Keratinocyte (primary cell): ENCODE data around the gene ATL2. TPM values are rescaled to one million over a fixed set of nuclear protein-coding genes. Genes with fewer than 3 reads are reported as not detected.

Source experiments
- DNase-seq: peaks from one replicate; pipeline ENCODE4 v3.0.0-alpha.2; 2011; ENCODE audit warnings: low read depth, missing footprints, low spot score
- FAIRE-seq: peaks from 2 replicates; lab custom pipeline; 2011; peaks lifted over from hg19 to GRCh38; lab: Jason Lieb, UNC
- H2AFZ ChIP-seq: 2 replicates; pipeline ENCODE4 v1.6.0; 2012; ENCODE audit warnings: low read length, control low read depth, inconsistent platforms; ENCODE audit not compliant: control insufficient read depth
- H3K27ac ChIP-seq: 2 replicates; pipeline ENCODE4 v1.5.1; 2011; ENCODE audit warnings: low read length; ENCODE audit not compliant: control insufficient read depth, insufficient read depth
- H3K27me3 ChIP-seq: 3 replicates; pipeline ENCODE4 v1.6.0; 2011; ENCODE audit warnings: low read length; ENCODE audit not compliant: control insufficient read depth, insufficient read depth; ENCODE audit errors: extremely low read depth
- H3K36me3 ChIP-seq, 2 experiments: 2 replicates in 1 of 2; 3 replicates in 1 of 2; pipeline ENCODE4 v1.5.1; 2011; ENCODE audit warnings: low read length in 2 of 2, mild to moderate bottlenecking in 1 of 2; ENCODE audit not compliant: control insufficient read depth in 2 of 2, insufficient read depth in 2 of 2; ENCODE audit errors: extremely low read depth in 1 of 2
- H3K4me1 ChIP-seq: 3 replicates; pipeline ENCODE4 v1.5.1; 2011; ENCODE audit warnings: low read length; ENCODE audit not compliant: control insufficient read depth, insufficient read depth; ENCODE audit errors: extremely low read depth
- H3K4me2 ChIP-seq: 3 replicates; pipeline ENCODE4 v1.6.0; 2011; ENCODE audit warnings: low read depth, low read length; ENCODE audit not compliant: control insufficient read depth, insufficient read depth; ENCODE audit errors: extremely low read depth
- H3K4me3 ChIP-seq, 3 experiments: fragments of 200-600 bp in 1 of 3; sonication (generic) in 1 of 3; 2 replicates in 2 of 3; 3 replicates in 1 of 3; pipeline ENCODE4 v1.5.1; 2011 to 2016; ENCODE audit warnings: low read length in 3 of 3, mild to moderate bottlenecking in 3 of 3, control low read depth in 2 of 3, inconsistent platforms in 1 of 3, low read depth in 1 of 3, mixed read lengths in 1 of 3, mixed run types in 1 of 3, moderate library complexity in 1 of 3; ENCODE audit not compliant: control insufficient read depth in 2 of 3, insufficient read depth in 2 of 3; ENCODE audit errors: extremely low read depth in 1 of 3
- H3K79me2 ChIP-seq: 2 replicates; pipeline ENCODE4 v1.6.0; 2012; ENCODE audit warnings: low read length; ENCODE audit not compliant: control insufficient read depth, insufficient read depth
- H3K9ac ChIP-seq: 3 replicates; pipeline ENCODE4 v1.6.0; 2011; ENCODE audit warnings: low read length; ENCODE audit not compliant: control insufficient read depth, insufficient read depth; ENCODE audit errors: extremely low read depth
- H3K9me1 ChIP-seq: 3 replicates; pipeline ENCODE4 v1.6.0; 2011; ENCODE audit warnings: low read length; ENCODE audit not compliant: control insufficient read depth, insufficient read depth; ENCODE audit errors: extremely low read depth
- H3K9me3 ChIP-seq: 2 replicates; pipeline ENCODE4 v1.5.1; 2012; ENCODE audit warnings: low read depth, low read length; ENCODE audit not compliant: control insufficient read depth
- H4K20me1 ChIP-seq: 3 replicates; pipeline ENCODE4 v1.6.0; 2011; ENCODE audit warnings: low read length; ENCODE audit not compliant: control insufficient read depth, insufficient read depth; ENCODE audit errors: extremely low read depth
- CTCF ChIP-seq, 3 experiments: IDR thresholded peaks in 1 of 3; conservative IDR thresholded peaks in 1 of 3; optimal IDR thresholded peaks in 1 of 3; 2 replicates in 2 of 3; 3 replicates in 1 of 3; pipeline versions ENCODE3 to v1.5.1; 2011; ENCODE audit warnings: low read length in 3 of 3, mild to moderate bottlenecking in 3 of 3, moderate library complexity in 2 of 3, control low read depth in 1 of 3, inconsistent platforms in 1 of 3; ENCODE audit not compliant: insufficient read depth in 2 of 3; ENCODE audit errors: extremely low read depth in 1 of 3
- EZH2 ChIP-seq: IDR thresholded peaks from one replicate; pipeline ENCODE4 v1.6.1; 2012; ENCODE audit warnings: inconsistent platforms, mild to moderate bottlenecking, low read length, moderate library complexity
- dilution Hi-C: fragments of 300-500 bp; cut with MboI; formaldehyde crosslinking; loops from one replicate; pipeline ENCODE4 v1.7.0; 2020; ENCODE audit warnings: low sequenced_read_pairs; ENCODE audit not compliant: extremely low pct_ligation_motif_present
- polyA plus RNA-seq, 5 experiments: library from polyadenylated mRNA; depleted of rRNA in 3 of 5; stranded (reverse) in 3 of 5; stranded (forward) in 1 of 5; unstranded in 1 of 5; fragments of >200 nt; gene quantifications; 1 replicate in 1 of 5; 2 replicates in 3 of 5; 3 replicates in 1 of 5; pipeline versions ENCODE4 v1.2.1 to v1.2.3, GENCODE V29; 2011 to 2012; ENCODE audit warnings: missing spikeins in 2 of 5, low read depth in 1 of 5, low replicate concordance in 1 of 5

The ATL2 gene
- polyA plus RNA-seq, 1 donor (not counting 4 experiments of a cell fraction or from before 2014, with no cell fraction given), result 83.2 TPM

- H3K4me2 ChIP-seq, result no peak overlapping the region
- no peaks in the 10 kb centered on the region for H3K36me3 ChIP-seq
- FAIRE-seq (no peak), DNase-seq (no peak)
- no peak overlapping the region for H3K4me3 ChIP-seq
- H3K9me1 ChIP-seq, result no peaks in the 10 kb centered on the region
- H2AFZ ChIP-seq, result no peak overlapping the region
- H3K9ac ChIP-seq, result no peak overlapping the region
- dilution Hi-C loops, result loop anchor here (25.0 kb wide), 1 partner anchor 290 kb away; no protein-coding TSS in a partner anchor
- no peak for TF ChIP-seq EZH2
- no peak for TF ChIP-seq CTCF (optimal IDR thresholded peaks at IDR 0.05 in 1 of 3, IDR thresholded peaks at IDR 0.05 in 1 of 3, conservative IDR thresholded peaks at IDR 0.05 in 1 of 3; ENCODE audit: extremely low read depth in 1 of 3, insufficient read depth in 2 of 3, low read length in 3 of 3)
- no peaks in the 10 kb centered on the region for H3K9me3 ChIP-seq
- no peak overlapping the region for H3K27ac ChIP-seq
- no peaks in the 10 kb centered on the region for H3K27me3 ChIP-seq
- no peaks in the 10 kb centered on the region for H4K20me1 ChIP-seq
- H3K79me2 ChIP-seq, result no peaks in the 10 kb centered on the region
- no peaks in the 10 kb centered on the region for H3K4me1 ChIP-seq
Observed at GRCh38 chr2:38277245-38278116, 99.6 kb downstream of the ATL2 start.

DNA sequence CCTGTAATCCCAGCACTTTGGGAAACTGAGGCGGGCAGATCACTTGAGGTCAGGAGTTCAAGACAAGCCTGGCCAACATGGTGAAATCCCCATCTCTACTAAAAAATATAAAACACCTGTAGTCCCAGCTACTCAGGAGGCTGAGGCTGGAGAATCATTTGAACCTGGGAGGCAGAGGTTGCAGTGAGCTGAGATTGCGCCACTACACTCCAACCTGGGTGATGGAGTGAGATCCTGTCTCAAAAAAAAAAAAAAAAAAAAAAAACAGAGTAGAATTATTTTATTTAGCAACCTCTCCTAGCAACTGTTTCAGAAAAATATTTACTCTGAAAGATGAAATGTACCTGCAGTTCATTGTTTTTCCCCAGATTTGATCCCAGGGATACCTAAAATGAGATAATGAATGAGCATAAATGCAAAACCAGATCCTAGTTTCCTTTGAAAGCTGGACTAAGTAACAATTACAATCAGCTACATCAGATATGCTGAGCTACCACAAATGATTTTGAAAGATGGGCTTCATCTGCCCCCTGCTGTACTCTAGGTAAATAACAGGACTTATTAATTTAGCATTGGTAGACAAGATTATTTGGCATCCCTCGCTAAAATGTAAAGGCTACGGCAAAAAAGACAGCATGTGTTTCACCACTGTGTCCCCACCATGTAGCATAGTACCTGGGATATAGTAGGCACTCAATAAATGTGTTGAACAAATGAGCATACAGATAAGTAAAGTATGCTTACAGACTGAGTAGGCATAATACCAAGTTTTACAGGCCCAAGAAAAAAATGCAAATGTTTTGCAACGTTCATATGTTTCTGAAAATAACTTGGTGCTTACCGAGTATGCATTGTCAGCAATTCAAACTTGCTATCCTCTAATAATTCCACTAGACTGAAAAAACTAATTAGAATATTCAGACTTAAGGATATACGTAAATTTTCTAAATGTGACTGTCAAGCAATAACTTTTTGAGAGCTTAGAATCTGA, 102.5 kb downstream of the ATL2 start:
- Histone ChIP-seq H3K9me1 (no peaks in the 10 kb centered on the region), H3K27me3 (no peaks in the 10 kb centered on the region), H3K27ac (no peak overlapping the region), H3K9ac (no peak overlapping the region), H3K36me3 (no peaks in the 10 kb centered on the region), H3K4me3 (no peak overlapping the region), H3K4me1 (no peaks in the 10 kb centered on the region), H3K79me2 (no peaks in the 10 kb centered on the region), H4K20me1 (no peaks in the 10 kb centered on the region), H3K9me3 (no peaks in the 10 kb centered on the region), H3K4me2 (no peak overlapping the region), H2AFZ (no peak overlapping the region)
- FAIRE-seq (peak; percentile 49), DNase-seq (no peak)
- TF ChIP-seq CTCF (optimal IDR thresholded peaks at IDR 0.05 in 1 of 3, IDR thresholded peaks at IDR 0.05 in 1 of 3, conservative IDR thresholded peaks at IDR 0.05 in 1 of 3; ENCODE audit: extremely low read depth in 1 of 3, insufficient read depth in 2 of 3, low read length in 3 of 3) (peak in 2 of 3 experiments; percentile 32 to 64), EZH2 (no peak)
- dilution Hi-C loops, result loop anchor here (25.0 kb wide), 1 partner anchor 287 kb away; no protein-coding TSS in a partner anchor
